AG04449 (cell line): ENCODE measurements around the gene PRPF19.
A peak's percentile ranks its signal among the peaks of the same experiment; 100 is the strongest.

Source experiments
- CTCF ChIA-PET: fragments of 350-600 bp; formaldehyde crosslinking; extraction: SDS; loops from one replicate; lab custom pipeline; 2021; ENCODE audit warnings: antibody characterized with exemption; lab: Yijun Ruan, JAX
- POLR2A ChIA-PET: fragments of 400-600, 350-600 bp; formaldehyde crosslinking; extraction: SDS; loops from one replicate; lab custom pipeline; 2020; ENCODE audit warnings: antibody characterized with exemption, inconsistent platforms; lab: Yijun Ruan, JAX
- DNase-seq: peaks from one replicate; pipeline ENCODE4 v3.0.0-alpha.2; 2010; ENCODE audit warnings: low read depth, low spot score
- H3K4me3 ChIP-seq: 2 replicates; pipeline ENCODE4 v1.5.1; 2011; ENCODE audit warnings: low read depth, mild to moderate bottlenecking, control low read depth, low read length
- TF ChIP-seq, protein P1 (sequence below): IDR thresholded peaks from one replicate; pipeline ENCODE4 v1.5.1; 2011; ENCODE audit warnings: mild to moderate bottlenecking, moderate library complexity, low read length, control low read depth, inconsistent platforms; ENCODE audit not compliant: insufficient read depth; ENCODE audit errors: missing control alignments

Gene PRPF19

DNA sequence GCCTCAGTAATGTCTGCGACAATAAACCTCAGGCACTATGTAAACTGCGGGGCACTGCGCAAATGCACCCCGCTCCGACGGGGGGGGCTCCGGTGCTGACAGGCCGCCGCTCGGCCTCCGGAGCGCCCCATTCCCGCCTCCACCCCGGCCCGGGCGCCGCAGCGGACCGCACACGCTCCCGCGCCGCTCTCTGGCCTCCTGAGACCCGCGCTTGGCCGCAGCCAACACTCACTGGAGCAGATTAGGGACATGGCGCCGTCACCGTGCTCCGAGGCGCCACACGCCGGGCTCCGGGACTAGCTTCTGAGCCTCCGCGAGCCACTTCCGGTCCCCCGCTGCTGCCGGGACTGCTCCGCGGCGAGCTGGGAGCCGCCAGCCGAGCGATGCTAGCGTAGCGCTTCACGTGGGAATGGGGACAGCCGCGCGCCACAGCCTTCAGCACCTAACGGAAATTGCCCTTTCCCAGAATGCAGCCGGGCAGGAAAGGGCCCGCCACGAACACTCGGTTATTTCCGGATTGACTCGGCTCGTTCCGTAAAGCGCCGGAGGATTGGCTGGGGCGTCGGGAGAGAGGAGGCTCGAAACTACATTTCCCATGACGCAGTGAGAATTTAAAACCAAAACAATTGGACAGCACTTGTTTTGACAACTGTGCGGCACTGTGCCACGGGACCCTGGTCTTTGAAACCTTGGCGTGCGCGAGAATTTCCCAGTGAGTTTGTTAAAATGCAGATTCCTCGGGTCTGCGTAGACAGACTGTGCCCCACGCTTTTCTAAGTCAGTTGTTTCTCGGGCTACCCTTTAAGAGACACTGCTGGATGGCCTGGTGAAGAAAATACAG is at the start of gene PRPF19:
Gene PRPF19, minus strand, starts transcription at position 454 of the 841 bp plus-strand sequence. Its CDS starts 203 bp downstream, at position 251.
- CTCF ChIA-PET = interaction anchor here (0.9 to 26.0 kb wide), 7 partner anchors 10 to 281 kb away, joined by 3 to 1087 read pairs (median 13); partner anchors contain the start of gene CCDC86
- peak within 1 kb of the TSS; percentile 85 for H3K4me3 ChIP-seq
- POLR2A ChIA-PET = interaction anchor here (1.2 kb wide), 1 partner anchor 12 kb away, joined by 3 read pairs; no protein-coding TSS in a partner anchor
- peak; percentile 47 for DNase-seq
- TF ChIP-seq, protein P1, sequence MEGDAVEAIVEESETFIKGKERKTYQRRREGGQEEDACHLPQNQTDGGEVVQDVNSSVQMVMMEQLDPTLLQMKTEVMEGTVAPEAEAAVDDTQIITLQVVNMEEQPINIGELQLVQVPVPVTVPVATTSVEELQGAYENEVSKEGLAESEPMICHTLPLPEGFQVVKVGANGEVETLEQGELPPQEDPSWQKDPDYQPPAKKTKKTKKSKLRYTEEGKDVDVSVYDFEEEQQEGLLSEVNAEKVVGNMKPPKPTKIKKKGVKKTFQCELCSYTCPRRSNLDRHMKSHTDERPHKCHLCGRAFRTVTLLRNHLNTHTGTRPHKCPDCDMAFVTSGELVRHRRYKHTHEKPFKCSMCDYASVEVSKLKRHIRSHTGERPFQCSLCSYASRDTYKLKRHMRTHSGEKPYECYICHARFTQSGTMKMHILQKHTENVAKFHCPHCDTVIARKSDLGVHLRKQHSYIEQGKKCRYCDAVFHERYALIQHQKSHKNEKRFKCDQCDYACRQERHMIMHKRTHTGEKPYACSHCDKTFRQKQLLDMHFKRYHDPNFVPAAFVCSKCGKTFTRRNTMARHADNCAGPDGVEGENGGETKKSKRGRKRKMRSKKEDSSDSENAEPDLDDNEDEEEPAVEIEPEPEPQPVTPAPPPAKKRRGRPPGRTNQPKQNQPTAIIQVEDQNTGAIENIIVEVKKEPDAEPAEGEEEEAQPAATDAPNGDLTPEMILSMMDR = no peak

DNA sequence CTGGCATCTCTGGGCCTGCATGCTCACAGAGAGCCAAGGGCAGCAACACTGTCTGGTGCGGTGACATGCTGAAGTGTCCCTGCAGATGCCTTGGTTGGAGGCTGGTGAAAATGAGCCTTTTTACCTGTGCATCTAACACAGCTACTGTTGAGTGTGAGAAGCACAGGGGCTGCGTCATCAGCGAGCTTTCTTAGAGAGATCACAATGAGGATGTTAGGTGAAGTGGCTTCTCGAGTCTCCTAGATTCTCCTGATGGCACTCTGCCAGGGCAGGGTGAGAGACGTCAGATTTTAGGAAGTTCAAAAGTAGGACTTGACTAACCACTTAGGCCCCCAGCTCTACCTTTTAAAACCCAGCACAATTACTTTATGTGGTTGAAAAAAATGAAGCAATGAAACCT is 49.2 kb upstream of the PRPF19 start:
- H3K4me3 ChIP-seq = no peak overlapping the region
- TF ChIP-seq, protein P1 = no peak
- POLR2A ChIA-PET = no interaction called here
- CTCF ChIA-PET = no interaction called here
- no peak for DNase-seq

DNA sequence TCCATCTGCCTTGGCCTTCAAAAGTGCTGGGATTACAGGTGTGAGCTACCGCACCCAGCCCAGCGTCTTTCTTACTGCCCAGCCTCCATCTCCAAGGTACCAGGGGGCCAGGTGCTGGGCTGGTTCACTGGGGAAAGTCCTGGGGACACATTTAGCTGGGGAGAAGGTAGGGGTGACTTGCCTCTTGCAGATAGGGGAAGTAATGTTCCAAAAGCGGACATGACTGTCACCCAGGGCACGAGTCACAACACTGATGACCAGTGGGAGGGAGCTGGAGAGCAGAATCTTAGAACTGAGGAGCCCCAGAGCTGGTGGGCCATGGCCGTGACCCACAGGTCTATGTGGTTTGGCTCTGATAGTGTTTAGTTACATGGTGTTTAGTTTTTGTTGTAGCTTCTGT is 48.0 kb upstream of the PRPF19 start:
- DNase-seq = no peak
- TF ChIP-seq, protein P1 = no peak
- ChIA-PET CTCF (no interaction called here), POLR2A (no interaction called here)
- H3K4me3 ChIP-seq = no peak overlapping the region

DNA sequence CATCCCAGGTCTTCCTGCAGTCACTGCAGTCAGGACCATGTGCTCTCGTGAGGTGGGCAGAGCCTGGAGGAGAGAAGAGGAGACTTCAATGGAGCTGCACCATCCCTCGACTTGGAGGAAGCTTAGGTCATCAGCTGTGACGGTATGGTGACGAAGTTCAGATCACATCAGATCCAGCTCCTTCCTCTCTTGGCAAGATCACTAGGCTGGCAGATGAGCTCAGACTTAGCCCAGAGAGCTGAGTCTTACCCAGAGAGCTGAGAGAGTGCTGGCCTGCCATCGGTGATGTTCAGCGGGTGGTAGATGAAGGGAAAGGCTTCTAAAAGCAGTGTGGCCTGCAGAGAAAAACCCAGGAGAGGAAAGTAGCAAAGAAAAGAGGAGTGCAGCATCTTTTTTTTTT is 47.4 kb upstream of the PRPF19 start:
- CTCF ChIA-PET = no interaction called here
- no peak overlapping the region for H3K4me3 ChIP-seq
- TF ChIP-seq, protein P1 = no peak
- DNase-seq = no peak
- POLR2A ChIA-PET = no interaction called here

DNA sequence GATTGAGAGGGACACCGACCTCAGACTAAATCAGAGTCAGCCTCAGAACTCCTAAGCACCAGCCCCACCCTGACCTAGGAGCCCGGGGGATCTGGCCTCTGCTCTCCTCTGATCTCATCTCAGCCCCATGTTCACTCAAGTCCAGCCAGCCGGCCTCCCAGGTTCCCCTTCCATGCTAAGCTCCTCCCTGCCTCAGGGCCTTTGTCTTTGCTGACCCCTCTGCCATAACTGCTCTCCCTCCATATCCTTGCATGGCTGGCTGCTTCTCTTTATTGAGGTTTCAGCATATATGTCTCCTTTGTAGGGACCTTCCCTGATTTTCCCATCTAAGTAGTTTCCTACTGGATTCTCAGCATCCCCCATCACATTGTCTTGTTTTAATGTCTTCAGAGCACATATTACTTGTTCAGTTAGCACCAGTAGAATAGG is 46.4 kb upstream of the PRPF19 start:
- no peak overlapping the region for H3K4me3 ChIP-seq
- CTCF ChIA-PET = no interaction called here

More for the DNA sequence above, 46.4 kb upstream of the PRPF19 start:
- POLR2A ChIA-PET = no interaction called here
- no peak for DNase-seq
- TF ChIP-seq, protein P1 = no peak
